ENCODE results near the gene EEF1AKMT3.
"Not testable (repeated sequence)": the region's sequence is repeated elsewhere in the genome, so short reads cannot be mapped to it uniquely, and the experiment has no call there.

EEF1AKMT3 gene

DNA sequence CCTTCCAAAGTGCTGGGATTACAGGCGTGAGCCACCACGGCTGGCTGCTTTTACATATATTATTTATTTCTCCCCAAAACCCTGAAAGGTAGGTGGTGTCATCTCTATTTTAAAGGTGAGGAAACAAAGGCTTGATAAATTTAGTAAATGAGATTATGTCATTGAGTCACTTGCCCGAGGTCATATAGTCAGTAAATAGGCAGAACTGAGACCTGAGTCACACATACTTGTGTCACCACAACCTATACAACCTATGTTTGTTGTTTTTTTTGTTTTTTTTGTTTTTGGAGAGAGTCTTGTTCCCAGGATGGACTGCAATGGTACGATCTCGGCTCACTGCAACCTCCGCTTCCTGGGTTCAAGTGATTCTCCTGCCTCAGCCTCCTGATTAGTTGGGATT lies 22.9 kb downstream of the EEF1AKMT3 start:
- no peak for DNase-seq

DNA sequence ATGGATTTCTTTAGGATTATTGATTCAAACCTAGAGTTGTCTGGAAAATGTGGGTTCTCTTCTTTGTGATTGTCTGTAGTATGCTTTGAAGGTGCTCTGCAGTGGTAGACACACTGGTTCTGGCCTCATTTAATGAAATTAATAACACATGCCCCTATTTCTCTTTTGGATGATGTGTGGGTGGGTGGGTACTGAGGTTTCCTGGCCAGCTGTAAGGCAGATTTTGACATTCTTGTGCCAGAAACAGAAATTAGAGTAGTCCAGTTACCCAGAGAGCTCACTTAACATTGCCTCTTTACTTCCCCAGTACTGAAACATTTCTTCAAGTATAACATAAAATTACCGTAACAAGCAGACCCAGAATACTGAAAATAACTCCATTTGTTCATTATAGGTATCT lies 24.6 kb downstream of the EEF1AKMT3 start:
- DNase-seq: no peak

DNA sequence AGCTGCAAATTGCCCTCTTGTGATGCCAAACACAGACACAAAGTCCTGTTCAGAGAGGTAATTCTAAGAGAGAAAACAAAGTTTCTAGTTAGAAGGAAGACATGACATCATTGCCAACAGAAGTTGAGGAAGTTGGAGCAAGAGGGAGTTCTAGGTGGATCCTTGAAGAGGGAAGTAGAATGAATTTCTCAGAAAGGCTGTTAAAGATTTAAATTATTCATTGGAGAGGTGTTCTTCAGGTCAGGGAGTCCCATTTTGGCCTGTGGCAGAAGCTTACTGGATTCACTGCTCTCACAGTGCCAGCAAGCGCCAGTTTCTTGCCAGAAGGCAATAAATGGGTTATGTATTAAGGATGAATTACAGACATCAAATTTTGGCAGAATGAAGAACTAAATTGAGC lies 25.5 kb downstream of the EEF1AKMT3 start:
- DNase-seq: no peak

DNA sequence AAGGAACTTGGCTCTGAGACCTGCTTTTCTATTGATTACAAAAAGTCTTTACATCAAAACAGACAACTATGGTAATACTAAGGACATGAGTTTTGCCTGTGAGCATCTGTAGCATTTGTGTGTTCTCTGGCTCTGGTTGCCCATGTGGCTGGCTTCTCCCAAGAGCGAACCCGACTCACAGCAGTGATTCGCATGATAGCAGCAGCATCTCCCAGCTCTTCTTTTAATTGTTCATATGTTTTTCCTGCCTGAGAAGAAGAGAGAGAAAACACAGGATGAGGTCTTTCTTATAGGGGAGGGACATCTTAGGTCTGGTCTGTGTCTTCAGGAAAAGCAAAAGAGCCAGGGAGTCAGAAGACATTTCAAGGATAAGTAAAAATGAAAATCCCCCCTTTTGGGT lies 28.6 kb downstream of the EEF1AKMT3 start:
- no peak for DNase-seq

DNA sequence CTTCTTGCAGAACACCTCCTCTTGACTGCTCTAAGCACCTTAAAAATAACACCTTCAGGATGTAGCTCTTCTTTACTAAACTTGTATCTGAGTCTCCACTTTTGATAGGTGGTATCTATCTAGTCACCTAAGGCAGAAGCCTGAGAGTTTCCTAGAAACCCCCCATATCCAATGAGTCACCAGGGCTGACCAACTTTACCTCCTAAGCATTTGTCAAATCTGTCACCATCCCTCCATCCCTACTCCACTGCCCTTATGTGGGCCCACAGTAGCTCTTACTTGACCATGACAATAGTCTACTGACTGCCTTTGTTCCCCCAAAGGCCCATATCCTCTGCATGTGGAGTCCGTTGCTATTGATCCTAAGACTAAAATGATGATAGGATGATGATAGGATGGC lies 30.2 kb downstream of the EEF1AKMT3 start:
- DNase-seq: no peak

DNA sequence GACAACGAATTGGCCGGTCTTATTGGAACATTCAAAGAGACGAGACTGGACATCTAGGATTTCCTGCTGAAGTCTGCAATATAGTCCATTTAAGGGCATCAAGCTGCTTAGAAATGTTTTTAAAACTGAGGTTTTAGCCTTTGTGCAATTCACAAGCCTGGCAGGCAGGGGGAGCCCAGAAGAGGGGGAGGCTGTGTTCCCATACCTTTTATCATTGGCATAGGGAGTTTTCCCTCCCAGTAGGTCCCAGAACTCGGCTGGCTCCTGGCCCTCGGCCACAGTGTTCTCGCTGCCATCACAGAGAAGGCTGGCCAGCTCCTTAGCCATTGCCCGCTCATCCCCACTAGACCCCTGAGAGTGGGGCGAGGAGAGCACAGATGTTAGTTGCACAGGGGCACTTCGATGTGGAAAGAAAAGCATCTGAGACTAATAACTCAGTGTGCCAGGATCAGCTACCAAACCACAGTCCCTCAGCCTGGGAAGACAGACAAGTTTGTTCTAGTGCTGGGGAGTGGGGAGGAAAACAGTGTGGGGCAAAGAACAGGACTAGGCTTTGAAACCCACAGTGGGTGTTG lies 31.0 kb downstream of the EEF1AKMT3 start:
- DNase-seq: no peak

DNA sequence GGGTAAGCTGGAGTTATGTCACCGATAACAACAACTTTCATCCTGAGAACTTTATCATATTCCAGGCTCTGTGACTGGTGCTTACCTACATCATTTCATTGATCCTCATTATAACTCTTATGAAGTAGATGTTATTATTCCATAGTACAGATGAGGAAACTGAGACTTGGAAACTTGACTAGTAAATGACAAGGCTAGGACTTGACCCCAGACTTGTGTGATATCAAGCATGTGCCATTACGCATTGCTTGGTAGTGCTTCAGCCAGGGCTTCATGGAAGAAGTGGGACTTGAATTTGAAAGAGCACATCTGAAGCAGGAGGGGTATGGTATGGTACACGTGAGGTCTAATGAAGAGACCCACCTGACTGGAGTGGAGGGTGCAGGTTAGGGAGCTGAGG lies 34.3 kb downstream of the EEF1AKMT3 start:
- no peak for DNase-seq

DNA sequence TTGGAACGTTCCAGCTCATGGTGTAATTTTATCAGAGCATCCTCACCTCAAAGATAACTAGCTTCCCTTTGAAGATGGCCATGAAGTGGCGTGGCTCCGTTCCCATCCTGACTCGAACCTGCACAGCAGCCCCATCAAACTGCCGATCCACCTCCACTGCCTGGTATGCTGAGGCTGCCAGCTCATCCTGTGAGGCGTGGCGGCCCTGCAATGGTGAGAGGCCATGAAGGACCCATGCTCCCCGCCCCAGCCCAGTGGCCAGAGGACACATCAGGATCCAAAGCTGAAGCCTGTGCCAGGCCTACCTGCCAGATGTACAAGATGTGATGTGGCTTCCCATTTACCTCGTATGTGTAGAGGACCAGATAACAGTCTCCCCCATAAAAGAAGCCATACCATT lies 34.9 kb downstream of the EEF1AKMT3 start:
- no peak for DNase-seq

DNA sequence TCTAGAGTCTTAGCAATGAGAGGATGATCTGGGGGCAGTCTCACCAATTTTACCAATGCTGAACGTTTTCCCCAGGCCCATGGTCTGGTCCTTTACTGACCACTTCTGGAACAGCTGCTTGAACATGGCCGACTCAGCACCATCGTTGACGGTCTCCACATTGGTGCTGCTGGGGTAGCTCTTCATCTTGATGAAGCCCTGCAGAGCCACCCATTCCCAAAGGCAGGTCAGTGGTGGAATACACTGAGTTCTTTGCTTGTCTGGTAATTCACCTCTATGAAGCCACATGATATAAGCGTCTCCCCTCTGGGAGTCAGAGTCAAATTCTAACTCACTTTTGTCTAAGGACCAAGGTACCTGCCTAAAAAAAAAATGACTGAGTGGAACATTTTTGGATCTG lies 35.9 kb downstream of the EEF1AKMT3 start:
- no peak for DNase-seq

DNA sequence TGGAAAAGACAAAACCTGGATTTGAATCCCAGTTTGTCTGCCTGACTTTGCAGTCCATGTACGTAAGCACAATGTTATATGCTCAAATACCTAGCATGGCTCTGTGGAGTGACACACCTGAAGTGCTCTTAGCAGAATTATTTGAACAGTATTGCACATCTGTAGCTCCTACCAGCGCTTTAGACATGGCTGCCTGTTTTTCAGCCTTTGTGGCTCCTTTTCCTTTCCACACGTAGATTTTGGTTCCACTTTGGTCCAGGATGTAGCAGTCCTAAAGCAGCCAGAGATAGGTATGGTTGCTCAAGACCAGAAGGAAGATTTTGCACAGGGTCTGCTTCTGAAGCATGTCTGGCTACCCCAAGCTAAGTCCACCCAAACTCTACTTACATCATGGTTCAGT lies 37.0 kb downstream of the EEF1AKMT3 start:
- no peak for DNase-seq

DNA sequence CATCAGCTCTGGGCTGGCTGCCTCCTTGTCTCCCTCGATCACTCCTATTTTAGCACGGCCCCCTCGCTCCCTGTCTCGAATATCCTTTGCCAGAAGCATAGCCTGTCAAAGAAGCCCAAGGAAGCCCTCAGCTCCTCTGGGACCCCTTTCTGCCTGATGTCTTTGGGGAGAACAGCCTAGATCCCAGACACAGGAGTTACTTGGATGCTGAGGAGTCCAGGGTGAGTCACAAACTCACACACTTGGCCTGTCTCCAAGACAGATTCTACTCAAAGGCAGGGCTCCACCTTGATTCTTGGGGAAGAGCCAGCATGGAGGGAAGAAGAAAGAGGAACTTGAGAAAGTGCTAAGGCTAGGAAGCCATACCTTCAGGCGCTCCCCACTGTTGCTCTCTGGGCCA lies 38.0 kb downstream of the EEF1AKMT3 start:
- no peak for DNase-seq

DNA sequence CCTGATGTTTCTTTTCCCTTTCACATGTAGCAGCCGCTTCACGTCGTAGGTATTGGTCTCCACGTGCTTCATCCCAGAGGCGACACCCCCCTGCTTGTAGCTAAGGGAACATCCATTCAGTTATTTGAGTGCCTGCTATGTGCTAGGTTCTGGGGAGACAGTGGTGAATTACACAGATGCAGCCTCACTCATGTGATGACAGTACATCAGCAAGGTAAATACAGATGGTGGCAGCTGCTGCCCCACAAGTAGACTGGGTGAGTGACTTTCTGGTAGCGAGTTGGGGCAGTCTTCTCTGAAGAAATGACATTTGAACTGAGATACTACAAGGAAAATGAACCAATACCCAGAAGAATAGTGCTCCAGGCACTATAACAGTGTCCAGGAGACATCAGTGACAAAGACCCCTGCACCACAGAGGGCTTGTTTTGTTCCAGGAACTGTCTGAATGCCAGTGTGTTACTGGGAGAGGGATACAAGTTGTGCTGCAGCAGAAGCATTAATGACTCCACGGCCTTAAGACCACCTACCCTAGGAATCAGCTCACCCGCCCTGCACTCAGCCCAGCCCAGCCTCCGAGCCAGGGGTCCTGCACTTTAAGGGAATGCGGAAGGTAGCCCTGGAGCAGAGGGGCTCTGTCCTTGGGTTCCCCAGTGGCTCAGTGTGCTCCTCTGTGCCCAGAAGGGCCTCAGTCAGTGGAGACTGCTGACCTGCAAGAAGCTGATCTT lies 38.8 kb downstream of the EEF1AKMT3 start:
- no peak for DNase-seq

DNA sequence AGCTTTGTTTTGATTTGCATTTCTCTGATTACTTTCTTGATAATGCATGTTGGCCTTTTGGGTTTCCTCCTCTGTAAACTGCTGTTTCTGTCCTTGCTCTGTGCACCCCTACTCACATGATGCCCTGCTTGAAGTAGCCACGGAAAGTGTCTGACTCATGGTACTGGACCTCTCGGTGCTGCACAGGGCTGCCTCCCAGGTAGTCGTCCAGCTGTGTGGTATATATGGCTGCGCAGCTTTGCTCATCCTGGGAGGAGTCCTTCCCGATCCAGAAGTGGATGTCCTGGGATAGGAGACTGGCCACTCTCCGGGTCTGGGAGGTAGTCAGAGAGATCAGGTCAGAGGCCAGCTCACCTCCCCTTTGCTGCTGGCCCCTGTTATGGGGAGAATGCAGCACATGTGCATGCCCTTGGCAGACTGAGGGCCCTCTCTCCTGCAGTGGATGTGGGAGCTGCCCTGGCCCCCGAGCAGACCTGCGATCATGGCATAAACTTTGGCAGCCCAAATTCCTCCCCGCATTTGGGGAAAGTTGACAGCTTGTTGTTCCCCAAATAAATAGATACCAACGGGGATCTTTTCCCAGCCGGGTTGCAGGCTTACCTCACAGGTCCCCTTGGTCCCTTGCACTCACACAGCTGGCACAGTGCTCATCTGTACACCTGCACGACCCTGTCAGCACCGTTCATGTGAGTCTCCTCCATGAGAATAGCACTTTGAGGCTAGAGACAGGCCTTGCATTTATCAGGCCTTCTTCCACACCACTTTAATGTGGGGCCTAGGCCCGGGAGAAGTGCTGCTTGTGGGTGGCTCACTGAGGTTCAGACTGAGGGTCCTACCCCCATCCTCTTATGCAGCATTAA lies 40.9 kb downstream of the EEF1AKMT3 start:
- no peak for DNase-seq

DNA sequence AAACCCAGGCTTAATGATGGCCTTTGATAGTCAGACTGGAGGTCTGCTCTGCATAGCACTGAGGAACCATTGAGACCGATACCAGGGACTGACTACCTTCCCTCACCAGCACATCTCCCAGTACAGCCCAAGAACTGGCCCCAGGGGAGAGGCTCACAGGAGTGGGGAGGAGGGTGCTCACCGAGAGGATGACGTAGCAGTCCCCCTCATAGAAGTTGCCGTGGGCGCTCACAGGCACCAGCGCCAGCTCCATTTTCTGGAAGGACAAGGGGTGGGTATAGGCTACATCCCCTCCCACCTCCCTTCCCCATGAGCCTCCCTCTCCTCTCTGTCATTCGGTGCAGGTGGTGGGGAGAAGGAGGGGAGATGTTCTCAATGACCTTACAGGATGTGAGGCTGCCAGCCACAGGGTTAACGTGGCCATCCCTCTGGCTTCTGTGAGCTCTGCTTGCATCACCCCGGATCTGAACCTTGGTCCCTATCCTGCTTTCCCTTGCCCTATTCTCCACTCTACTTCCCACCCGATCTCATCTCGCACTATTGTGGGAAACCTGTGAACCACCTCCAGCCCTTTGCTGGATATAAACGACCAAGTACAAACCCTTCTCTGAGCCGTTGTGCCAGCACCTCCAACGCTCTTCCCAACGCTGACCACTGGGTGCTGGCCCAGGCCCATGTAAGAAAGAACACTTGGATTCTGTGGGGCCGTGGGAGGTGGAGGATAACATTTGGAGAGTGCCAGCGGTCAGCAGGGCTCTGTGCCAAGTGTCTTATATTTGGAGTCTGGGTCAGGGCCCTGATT lies 41.8 kb downstream of the EEF1AKMT3 start:
- no peak for DNase-seq

DNA sequence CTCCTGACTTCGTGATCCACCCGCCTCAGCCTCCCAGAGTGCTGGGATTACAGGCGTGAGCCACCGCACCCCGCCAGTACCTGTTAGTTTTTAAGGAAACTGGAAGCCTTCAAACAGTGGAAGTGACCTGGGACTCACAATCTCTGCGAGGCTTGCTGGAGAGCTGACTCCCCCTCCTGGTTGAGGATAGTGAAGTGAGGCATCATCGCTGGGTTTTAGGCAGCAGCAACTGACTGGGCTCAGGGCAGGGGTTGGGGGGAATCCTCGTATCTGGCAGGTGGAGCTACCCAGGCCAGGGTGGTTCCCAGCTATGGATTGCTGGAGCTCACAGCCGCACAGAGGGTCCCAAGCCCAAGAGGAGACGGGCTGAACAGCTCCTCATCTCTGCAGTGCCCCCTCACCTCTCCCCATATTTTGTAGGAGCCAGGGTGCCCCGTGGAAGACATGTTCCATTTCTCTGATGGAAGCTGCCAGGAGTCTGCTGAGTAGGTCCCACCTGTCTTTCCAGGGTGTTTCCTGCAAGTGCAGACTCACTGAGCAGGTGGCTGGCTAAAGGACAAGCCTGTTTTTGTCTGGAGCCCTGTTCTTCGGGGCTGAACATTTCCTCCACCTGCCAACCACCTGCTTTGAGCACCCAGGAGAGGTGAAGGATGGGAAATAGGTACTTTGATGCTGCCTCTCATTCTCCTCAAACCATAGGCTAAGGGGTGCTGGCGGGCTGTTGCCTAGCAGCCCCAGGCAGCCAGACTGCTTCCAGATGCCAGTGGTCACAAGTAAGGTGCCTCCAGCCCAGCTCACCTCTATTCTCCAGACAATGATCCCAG lies 43.0 kb downstream of the EEF1AKMT3 start:
- no peak for DNase-seq

DNA sequence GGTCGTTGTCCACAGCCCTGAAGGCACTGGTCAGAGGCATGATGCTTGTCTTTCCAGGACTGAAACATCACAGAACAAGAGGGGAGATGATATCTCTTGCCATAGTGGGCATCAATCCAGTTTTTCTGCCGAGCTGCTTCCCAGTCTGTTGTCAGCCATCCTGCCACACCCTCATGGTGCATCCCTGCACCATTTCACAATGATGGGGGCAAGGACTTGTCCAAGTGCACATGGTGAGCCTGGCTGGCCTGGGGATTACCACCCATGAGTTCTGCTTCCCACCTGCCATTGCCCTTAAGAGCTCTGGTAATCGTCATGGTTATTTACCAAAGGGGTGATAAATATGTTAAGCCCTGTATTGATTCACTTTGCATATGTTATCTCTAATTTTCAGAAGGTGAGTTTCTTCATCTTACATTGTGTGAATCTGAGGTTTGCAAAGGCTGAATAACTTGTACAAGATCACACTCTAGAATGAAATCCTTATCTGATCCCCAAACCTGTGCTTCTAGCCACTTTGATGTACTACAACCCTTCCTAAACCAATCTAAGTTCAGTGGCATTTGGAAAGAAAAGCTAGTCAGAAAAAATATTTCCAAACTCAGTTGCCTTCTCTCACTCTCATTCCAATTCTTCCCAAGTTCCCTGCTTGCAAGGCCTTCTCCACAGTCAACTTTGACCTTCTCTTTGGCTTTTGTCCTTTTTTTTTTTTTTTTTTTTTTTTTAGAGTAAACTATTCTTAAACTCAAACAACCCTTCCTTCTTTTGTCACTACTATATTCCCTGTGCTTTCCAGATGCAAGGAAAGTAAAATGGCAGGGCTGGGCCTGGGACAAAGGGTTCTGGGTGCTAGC lies 43.8 kb downstream of the EEF1AKMT3 start:
- no peak for DNase-seq

DNA sequence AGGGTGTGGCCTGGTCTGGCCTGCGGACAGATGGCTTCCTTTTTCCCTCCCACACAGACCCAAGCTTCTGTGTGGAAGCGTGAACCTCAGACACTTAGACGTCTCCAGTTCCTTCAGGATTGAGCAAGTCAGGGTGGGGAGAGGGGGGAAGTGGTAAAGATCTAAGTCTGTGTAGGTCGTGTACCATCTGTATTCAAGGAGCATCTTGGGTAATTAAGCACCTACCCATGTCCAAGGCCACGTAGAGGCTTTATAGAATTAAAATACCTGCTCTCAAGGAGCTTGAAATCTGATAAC lies 44.4 kb downstream of the EEF1AKMT3 start:
- DNase-seq: no peak

DNA sequence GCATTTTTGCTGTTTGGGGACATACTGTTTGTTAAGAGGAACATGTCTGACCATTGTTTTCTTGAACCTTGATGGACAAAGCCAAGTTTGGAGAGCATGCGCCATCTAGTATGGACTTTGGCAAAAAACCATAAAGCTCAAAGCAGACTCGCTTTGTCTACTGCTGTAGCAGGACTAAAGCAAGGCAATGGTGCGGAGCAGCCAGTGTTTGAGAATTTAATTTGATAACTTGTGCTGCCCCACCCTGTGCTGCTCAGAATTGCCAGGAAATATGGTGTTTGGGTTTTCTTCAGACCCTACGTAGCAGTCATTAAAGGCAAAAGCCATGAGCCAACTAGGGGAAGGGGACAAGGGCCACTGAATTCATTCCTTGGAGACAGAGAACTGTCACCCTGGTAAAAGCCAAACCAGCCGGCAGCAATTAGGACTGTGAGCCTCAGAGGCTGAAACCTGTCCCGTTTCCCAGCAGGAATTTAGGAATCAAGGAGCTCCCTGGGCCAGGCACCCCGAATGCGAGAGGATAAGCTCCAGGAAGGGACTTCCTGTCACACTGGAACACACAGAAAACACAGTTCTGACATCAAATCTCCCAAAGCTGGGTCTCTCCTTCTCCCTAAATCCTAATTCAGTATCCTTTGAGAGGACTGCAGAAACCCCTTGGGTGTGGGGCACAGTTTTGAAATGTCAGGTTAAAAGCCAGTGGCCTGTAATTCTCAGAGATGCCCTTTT lies 45.0 kb downstream of the EEF1AKMT3 start:
- DNase-seq: no peak

DNA sequence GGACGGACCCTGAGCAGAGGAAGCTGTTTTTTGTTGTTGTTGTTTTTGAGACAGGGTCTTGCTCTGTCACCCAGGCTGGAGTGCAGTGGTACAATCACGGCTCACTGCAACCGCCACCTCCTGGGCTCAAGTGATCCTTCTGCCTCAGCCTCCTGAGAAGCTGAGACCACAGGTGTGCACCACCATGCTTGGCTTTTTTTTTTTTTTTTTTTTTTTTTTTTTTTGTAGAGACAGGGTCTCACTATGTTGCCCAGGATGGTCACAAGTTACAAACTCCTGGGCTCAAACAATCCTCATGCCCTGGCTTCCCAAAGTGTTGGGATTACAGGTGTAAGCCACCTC lies 45.5 kb downstream of the EEF1AKMT3 start:
- DNase-seq: not testable (repeated sequence)

DNA sequence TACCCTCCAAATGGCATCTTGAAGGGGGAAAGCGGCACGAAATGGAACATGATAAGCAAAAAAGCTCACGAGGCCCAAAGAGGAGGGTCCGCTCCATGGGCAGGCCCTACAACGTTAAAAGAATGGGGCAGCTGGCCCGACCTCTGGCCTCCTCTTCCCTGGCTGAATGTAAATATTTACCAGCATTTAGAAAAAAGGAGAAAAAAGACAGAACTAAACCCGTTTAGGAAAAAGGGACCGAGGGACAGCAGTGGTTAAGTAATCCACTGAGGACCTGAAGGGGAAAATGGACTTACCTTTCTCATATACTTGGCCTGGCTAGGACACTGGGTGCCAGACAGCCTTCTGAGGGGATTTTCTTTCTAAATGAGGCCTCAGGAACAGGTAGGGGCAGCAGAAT lies 47.7 kb downstream of the EEF1AKMT3 start:
- DNase-seq: not testable (repeated sequence)

DNA sequence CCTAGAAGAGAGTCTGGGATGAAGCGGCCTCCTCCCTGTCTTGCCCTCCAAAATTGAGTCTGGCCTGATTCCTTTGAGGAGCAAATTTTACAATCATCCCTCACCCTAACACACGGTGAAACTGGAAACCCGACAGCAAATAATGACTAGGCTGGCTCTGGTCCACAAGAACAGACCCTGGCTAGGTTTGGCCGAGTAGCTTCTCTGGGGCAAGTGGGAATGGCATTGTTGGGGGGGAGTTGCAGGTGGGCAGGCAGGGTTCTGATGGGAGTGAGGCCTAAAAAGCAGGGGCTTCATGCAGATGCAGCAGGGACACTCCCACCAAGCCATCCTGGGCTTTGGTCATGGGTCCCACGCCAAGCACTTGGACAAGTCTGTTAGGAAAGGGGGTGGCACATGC lies 48.6 kb downstream of the EEF1AKMT3 start:
- DNase-seq: not testable (repeated sequence)

Measured in cerebellar nuclear complex (tissue), 1 donor.